Endothelial cell of umbilical vein (primary cell): ENCODE results near the gene DIS3L2. TPM values are rescaled to one million over a fixed set of nuclear protein-coding genes. Genes with fewer than 3 reads are reported as not detected.

Experiments used
- BruUV-seq: library from RNA; stranded (reverse); fragments of 400-500 nt; replicated peaks from 2 replicates; lab custom pipeline; 2021; lab: Mats Ljungman, UMichigan
- CTCF ChIA-PET: fragments of 300-600, 350-600 bp; sonication (Branson Sonifier 250); formaldehyde crosslinking; loops from one replicate; lab custom pipeline; 2021; ENCODE audit warnings: antibody characterized with exemption, inconsistent platforms; lab: Charles Lee
- POLR2A ChIA-PET: fragments of 300-600, 350-600 bp; sonication (Branson Sonifier 250); formaldehyde crosslinking; loops from one replicate; lab custom pipeline; 2021; ENCODE audit warnings: antibody characterized with exemption, inconsistent platforms; lab: Charles Lee
- DNase-seq: peaks from one replicate; pipeline ENCODE4 v3.0.0-alpha.2; 2011; ENCODE audit warnings: low read depth, low spot score
- FAIRE-seq: peaks from 2 replicates; lab custom pipeline; 2011; peaks lifted over from hg19 to GRCh38; lab: Jason Lieb, UNC
- H2AFZ ChIP-seq: 2 replicates; pipeline ENCODE4 v1.6.0; 2012; ENCODE audit warnings: low read depth, low read length, control low read depth, inconsistent platforms
- H3K27ac ChIP-seq: 2 replicates; pipeline ENCODE4 v1.5.1; 2011; ENCODE audit warnings: low read depth, mild to moderate bottlenecking, control low read depth, low read length, moderate library complexity; ENCODE audit not compliant: insufficient read depth
- H3K27me3 ChIP-seq, 2 experiments: 2 replicates each; pipeline versions ENCODE4 v1.6.0 to v1.6.1; 2011; ENCODE audit warnings: low read length in 2 of 2, mixed read lengths in 1 of 2; ENCODE audit not compliant: control insufficient read depth in 2 of 2, insufficient read depth in 2 of 2
- H3K36me3 ChIP-seq, 2 experiments: 2 replicates in 1 of 2; 3 replicates in 1 of 2; pipeline ENCODE4 v1.5.1; 2011; ENCODE audit warnings: low read length in 2 of 2, mild to moderate bottlenecking in 1 of 2, moderate library complexity in 1 of 2; ENCODE audit not compliant: control insufficient read depth in 2 of 2, insufficient read depth in 2 of 2; ENCODE audit errors: extremely low read depth in 1 of 2
- H3K4me1 ChIP-seq: 3 replicates; pipeline ENCODE4 v1.5.1; 2011; ENCODE audit warnings: mild to moderate bottlenecking, low read length; ENCODE audit not compliant: control insufficient read depth, insufficient read depth; ENCODE audit errors: extremely low read depth
- H3K4me2 ChIP-seq: 2 replicates; pipeline ENCODE4 v1.6.1; 2011; ENCODE audit warnings: low read length, control low read depth, mixed read lengths; ENCODE audit not compliant: insufficient read depth
- H3K4me3 ChIP-seq, 3 experiments: fragments of 200-600 bp in 1 of 3; sonication (generic), shearing (Covaris generic) in 1 of 3; replicated peaks in 1 of 3; 2 replicates each; pipeline ENCODE4 v1.5.1; 2011 to 2016; ENCODE audit warnings: control low read depth in 3 of 3, low read length in 3 of 3, mild to moderate bottlenecking in 2 of 3, inconsistent platforms in 1 of 3, low read depth in 1 of 3, moderate library complexity in 1 of 3; ENCODE audit not compliant: insufficient read depth in 1 of 3
- H3K79me2 ChIP-seq: 2 replicates; pipeline ENCODE4 v1.6.0; 2012; ENCODE audit warnings: low read length, inconsistent platforms; ENCODE audit not compliant: control insufficient read depth, insufficient read depth
- H3K9ac ChIP-seq: replicated peaks from 2 replicates; pipeline ENCODE3; 2011; ENCODE audit warnings: low read length, control low read depth; ENCODE audit not compliant: insufficient read depth; ENCODE audit errors: extremely low read depth
- H3K9me1 ChIP-seq: replicated peaks from 3 replicates; pipeline ENCODE4 v1.6.0; 2011; ENCODE audit warnings: mild to moderate bottlenecking, low read length; ENCODE audit not compliant: control insufficient read depth, insufficient read depth; ENCODE audit errors: extremely low read depth
- H3K9me3 ChIP-seq: replicated peaks from 2 replicates; pipeline ENCODE4 v1.5.1; 2012; ENCODE audit warnings: low read length, inconsistent platforms; ENCODE audit not compliant: control insufficient read depth, insufficient read depth
- H4K20me1 ChIP-seq: replicated peaks from 2 replicates; pipeline ENCODE3; 2011; ENCODE audit warnings: mild to moderate bottlenecking, low read length; ENCODE audit not compliant: control insufficient read depth, insufficient read depth; ENCODE audit errors: extremely low read depth
- EZH2 ChIP-seq: IDR thresholded peaks from 2 replicates; pipeline ENCODE4 v1.6.1; 2012; ENCODE audit warnings: borderline replicate concordance, low read depth, mild to moderate bottlenecking, moderate library complexity, low read length, inconsistent platforms; ENCODE audit not compliant: severe bottlenecking
- FOS ChIP-seq: IDR thresholded peaks from 2 replicates; pipeline ENCODE4 v1.6.1; 2011; ENCODE audit warnings: mild to moderate bottlenecking, low read length, moderate library complexity, borderline replicate concordance; ENCODE audit not compliant: insufficient read depth
- GATA2 ChIP-seq: IDR thresholded peaks from 2 replicates; pipeline ENCODE4 v1.7.0; 2011; ENCODE audit warnings: low read depth, mild to moderate bottlenecking, moderate library complexity, mixed read lengths, low read length; ENCODE audit not compliant: insufficient read length, insufficient read depth
- JUN ChIP-seq: IDR thresholded peaks from 2 replicates; pipeline ENCODE4 v1.6.1; 2011; ENCODE audit warnings: borderline replicate concordance, low read depth; ENCODE audit not compliant: insufficient read length, insufficient read depth
- MAX ChIP-seq: IDR thresholded peaks from 2 replicates; pipeline ENCODE4 v1.6.1; 2011; ENCODE audit not compliant: insufficient read depth, insufficient read length
- MYC ChIP-seq: IDR thresholded peaks from one replicate; pipeline ENCODE4 v1.6.1; 2011; ENCODE audit warnings: mild to moderate bottlenecking, low read depth, low read length
- POLR2A ChIP-seq: IDR thresholded peaks from 2 replicates; pipeline ENCODE4 v1.6.1; 2012; ENCODE audit warnings: low read depth, mild to moderate bottlenecking, control low read depth, low read length
- POLR2AphosphoS5 ChIP-seq: IDR thresholded peaks from 2 replicates; pipeline ENCODE4 v1.6.1; 2012; ENCODE audit warnings: low read depth, mild to moderate bottlenecking, control low read depth, low read length, moderate library complexity; ENCODE audit not compliant: insufficient read depth
- dilution Hi-C: fragments of 300-500 bp; cut with MboI; formaldehyde crosslinking; loops from one replicate; pipeline ENCODE4 v1.15.0; 2019; ENCODE audit warnings: low sequenced_read_pairs; ENCODE audit not compliant: extremely low pct_ligation_motif_present
- intact Hi-C: fragments of 100-400 bp; cut with micrococcal nuclease; formaldehyde crosslinking; loops from one replicate; pipeline ENCODE4 v1.10.0; 2022
- polyA plus RNA-seq, 4 experiments: library from polyadenylated mRNA; depleted of rRNA in 3 of 4; stranded (reverse) in 3 of 4; unstranded in 1 of 4; fragments of >200 nt; gene quantifications; 2 replicates each; pipeline versions ENCODE4 v1.2.1 to v1.2.3, GENCODE V29; 2011 to 2012; ENCODE audit warnings: missing spikeins in 1 of 4
- total RNA-seq: library from RNA; stranded (reverse); gene quantifications from 2 replicates; pipeline ENCODE4 v1.2.3, GENCODE V29; 2021
- TF ChIP-seq, protein P1 (sequence below), 2 donors: IDR thresholded peaks; 1 replicate in 1 of 2; 2 replicates in 1 of 2; pipeline ENCODE4 v1.5.1; 2011; ENCODE audit warnings: low read length in 2 of 2, mild to moderate bottlenecking in 2 of 2, moderate library complexity in 2 of 2, control low read depth in 1 of 2, inconsistent platforms in 1 of 2, low read depth in 1 of 2; ENCODE audit not compliant: insufficient read depth in 1 of 2; ENCODE audit errors: extremely low read depth in 1 of 2

Gene DIS3L2
- total and polyA plus RNA-seq, 2 donors (not counting 3 experiments of a cell fraction or from before 2014, with no cell fraction given), result 14.6 to 31.2 TPM

DNA sequence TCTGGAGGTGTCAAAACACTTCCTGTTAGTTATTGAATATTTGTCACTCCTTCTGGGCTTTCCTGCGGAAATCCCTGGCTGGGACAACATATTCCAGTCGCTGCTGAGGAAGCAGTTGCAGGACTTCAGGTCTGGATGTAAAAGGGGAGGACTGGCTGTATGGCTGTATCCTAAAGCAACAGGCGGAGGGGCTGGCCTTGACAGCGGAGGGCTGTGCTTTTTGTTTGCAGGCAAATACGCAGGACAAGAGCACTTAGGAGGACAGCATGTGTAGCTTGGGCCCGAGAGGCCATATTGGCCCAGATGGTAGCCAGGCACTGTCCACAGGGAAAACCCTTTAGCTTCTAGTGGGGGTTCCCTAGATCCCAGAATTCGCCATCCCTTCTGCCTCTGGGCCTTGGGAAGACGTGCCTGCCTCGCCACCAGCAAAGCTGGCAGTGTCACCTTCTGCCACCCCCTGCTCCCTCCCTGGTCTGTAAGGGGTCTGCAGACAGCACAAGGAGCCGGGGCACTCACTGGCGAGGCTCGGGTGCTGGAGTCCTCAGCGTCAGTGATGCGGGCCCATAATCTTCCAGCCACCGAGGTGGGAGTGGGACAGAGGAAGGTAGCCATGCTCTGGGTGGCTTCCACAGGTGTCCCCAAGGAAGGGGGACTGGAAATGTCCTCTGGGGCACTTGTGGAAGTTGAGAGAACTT lies 42.0 kb upstream of the DIS3L2 start:
- Histone ChIP-seq H3K36me3 (no peaks in the 10 kb centered on the region), H3K79me2 (no peaks in the 10 kb centered on the region), H3K9ac (no peak overlapping the region), H3K9me3 (no peaks in the 10 kb centered on the region), H3K9me1 (no peaks in the 10 kb centered on the region), H3K27ac (no peak overlapping the region), H3K27me3 (peaks cover 16 to 24% of the 10 kb centered on the region in 2 experiments), H2AFZ (no peak overlapping the region), H3K4me2 (no peak overlapping the region), H4K20me1 (no peaks in the 10 kb centered on the region), H3K4me3 (no peak overlapping the region), H3K4me1 (no peaks in the 10 kb centered on the region)
- no peak for DNase-seq
- FAIRE-seq, result no peak
- ChIA-PET POLR2A (no interaction called here), CTCF (interaction anchor here (0.7 to 1.5 kb wide), 2 partner anchors 19 to 228 kb away, joined by 3 to 4 read pairs; no protein-coding TSS in a partner anchor)
- dilution Hi-C loops, result no loop called here
- intact Hi-C loops, result no loop called here
- BruUV-seq, result no TSS peak
- TF ChIP-seq MYC (no peak), GATA2 (no peak), MAX (no peak), EZH2 (no peak), FOS (no peak), POLR2A (no peak), JUN (no peak), POLR2AphosphoS5 (no peak)
- TF ChIP-seq, protein P1, sequence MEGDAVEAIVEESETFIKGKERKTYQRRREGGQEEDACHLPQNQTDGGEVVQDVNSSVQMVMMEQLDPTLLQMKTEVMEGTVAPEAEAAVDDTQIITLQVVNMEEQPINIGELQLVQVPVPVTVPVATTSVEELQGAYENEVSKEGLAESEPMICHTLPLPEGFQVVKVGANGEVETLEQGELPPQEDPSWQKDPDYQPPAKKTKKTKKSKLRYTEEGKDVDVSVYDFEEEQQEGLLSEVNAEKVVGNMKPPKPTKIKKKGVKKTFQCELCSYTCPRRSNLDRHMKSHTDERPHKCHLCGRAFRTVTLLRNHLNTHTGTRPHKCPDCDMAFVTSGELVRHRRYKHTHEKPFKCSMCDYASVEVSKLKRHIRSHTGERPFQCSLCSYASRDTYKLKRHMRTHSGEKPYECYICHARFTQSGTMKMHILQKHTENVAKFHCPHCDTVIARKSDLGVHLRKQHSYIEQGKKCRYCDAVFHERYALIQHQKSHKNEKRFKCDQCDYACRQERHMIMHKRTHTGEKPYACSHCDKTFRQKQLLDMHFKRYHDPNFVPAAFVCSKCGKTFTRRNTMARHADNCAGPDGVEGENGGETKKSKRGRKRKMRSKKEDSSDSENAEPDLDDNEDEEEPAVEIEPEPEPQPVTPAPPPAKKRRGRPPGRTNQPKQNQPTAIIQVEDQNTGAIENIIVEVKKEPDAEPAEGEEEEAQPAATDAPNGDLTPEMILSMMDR (IDR thresholded peaks at IDR 0.05; ENCODE audit: extremely low read depth in 1 of 2, insufficient read depth in 1 of 2, low read depth in 1 of 2, low read length in 2 of 2), result no peak
